Epithelial cell of esophagus (primary cell): Measurements from ENCODE around the gene CHGA.
A peak's percentile ranks its signal among the peaks of the same experiment; 100 is the strongest.

Source experiments
- DNase-seq: peaks from one replicate; pipeline ENCODE4 v3.0.0; 2010; ENCODE audit warnings: low read depth
- H3K4me3 ChIP-seq: 2 replicates; pipeline ENCODE4 v1.5.1; 2011; ENCODE audit warnings: mild to moderate bottlenecking, low read length, control low read depth
- TF ChIP-seq, protein P1 (sequence below): IDR thresholded peaks from 2 replicates; pipeline ENCODE4 v1.5.1; 2011; ENCODE audit warnings: low read depth, mild to moderate bottlenecking, low read length, control low read depth, inconsistent platforms; ENCODE audit not compliant: insufficient read depth; ENCODE audit errors: missing control alignments

Gene CHGA

DNA sequence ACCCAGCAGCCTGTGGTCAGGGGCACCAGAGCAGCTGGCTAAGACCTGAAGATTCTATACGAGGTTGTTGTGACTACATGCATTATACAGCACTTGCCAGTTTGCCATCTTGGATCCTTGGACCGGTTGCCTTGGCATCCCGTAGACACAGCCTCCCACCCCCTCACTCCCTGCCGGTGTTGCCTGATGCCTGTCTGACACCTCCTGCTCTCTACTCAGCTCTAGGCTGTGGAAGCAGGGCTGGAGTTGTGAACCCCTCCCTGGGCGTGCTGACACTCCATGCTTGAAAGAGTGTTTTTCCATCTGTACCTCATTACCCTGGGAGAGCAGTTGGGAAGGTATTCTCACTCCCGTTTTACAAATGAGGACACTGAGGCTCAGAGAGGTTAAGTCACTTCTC is 2.5 kb downstream of the CHGA start:
- TF ChIP-seq, protein P1, sequence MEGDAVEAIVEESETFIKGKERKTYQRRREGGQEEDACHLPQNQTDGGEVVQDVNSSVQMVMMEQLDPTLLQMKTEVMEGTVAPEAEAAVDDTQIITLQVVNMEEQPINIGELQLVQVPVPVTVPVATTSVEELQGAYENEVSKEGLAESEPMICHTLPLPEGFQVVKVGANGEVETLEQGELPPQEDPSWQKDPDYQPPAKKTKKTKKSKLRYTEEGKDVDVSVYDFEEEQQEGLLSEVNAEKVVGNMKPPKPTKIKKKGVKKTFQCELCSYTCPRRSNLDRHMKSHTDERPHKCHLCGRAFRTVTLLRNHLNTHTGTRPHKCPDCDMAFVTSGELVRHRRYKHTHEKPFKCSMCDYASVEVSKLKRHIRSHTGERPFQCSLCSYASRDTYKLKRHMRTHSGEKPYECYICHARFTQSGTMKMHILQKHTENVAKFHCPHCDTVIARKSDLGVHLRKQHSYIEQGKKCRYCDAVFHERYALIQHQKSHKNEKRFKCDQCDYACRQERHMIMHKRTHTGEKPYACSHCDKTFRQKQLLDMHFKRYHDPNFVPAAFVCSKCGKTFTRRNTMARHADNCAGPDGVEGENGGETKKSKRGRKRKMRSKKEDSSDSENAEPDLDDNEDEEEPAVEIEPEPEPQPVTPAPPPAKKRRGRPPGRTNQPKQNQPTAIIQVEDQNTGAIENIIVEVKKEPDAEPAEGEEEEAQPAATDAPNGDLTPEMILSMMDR: no peak
- no peak overlapping the region for H3K4me3 ChIP-seq
- no peak for DNase-seq

DNA sequence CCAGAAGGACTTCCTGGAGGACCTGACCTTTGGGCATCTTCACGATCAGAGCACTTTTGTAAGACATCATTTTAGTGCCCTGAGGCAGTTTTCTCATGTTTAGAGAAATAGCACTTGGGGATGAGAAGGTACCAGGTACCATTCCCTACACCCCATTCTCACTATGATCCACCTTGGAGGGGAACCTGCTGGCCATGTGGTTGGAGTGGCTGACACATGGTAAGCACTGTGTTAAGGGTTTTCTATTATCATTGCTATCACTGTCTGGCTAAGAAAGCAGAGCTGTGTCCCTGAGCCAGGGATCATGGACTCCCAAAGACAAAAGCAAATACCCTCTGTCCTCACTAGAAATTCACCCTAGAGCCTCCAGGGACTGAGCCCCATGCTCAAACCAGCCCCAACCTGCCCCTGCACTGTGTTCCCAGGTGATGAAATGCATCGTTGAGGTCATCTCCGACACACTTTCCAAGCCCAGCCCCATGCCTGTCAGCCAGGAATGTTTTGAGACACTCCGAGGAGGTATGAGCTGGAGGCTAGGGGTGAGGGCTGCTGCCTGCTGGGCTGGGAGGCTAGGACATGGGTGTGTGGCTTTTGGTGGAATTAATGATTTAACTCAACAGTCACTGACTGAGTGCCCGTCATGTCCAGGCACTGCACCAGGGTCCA is 3.4 kb downstream of the CHGA start:
- no peak overlapping the region for H3K4me3 ChIP-seq
- DNase-seq: peak; percentile 98
- TF ChIP-seq, protein P1: peak; percentile 7

DNA sequence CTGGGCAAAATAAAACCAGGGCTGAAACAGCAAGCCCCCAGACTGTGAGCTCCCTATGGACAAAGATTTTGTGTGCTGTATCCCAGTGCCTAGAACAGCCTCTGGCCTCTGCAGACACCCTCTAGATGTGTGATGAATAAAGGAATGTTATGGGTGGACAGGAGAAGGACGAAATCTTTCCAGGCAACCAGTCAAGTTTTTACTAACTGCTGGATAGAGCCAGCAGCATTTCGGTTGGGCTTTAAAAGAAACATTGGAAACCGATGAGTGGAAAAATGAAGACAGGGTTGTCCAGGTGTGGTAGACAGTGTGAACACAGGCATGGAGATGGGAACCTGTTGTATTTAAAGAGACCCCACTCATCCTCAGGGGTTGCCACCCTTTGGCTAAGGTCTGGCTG is 4.0 kb downstream of the CHGA start:
- no peak overlapping the region for H3K4me3 ChIP-seq
- TF ChIP-seq, protein P1: no peak
- DNase-seq: peak; percentile 33

DNA sequence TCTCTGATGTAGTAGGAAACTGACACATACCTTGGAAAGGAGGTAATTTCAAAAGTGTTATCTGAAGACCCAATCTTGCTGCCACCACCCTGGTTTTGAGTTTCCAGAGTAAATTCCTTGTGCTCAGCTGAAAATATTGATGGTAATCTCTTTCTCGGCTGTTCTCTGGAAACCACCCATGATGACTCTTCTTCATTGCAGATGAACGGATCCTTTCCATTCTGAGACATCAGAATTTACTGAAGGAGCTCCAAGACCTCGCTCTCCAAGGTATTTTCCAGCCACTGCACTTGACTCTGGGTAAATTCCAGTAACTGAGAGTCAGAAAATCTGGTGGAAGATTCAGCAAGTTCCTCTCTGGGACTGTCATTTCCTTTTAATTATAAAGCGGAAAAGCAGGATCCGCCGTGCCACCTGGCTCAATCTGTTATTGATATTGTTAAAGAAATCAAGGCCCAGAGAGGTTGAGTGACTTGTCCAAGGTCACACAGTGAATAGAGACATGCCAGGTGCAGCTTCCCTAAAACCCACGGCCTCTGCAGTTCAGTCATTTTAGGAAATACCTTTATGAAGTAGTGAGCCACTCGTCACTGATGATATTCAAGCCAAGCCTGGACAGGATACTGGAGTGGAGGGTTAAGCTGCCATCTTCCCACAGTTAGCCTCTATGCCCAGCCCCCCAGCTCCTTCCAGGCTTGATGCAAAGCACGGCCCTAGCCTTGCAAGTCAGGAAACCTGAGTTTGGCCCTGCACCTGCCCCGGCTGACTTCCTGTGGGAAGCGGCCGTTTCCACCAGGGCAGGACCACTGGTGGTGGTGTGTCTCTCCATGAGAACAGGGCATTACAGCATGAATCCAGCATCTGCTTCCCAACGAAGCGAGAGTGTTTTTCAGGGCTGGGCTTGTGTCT is 4.7 kb downstream of the CHGA start:
- TF ChIP-seq, protein P1: no peak
- H3K4me3 ChIP-seq: no peak overlapping the region
- peak; percentile 58 for DNase-seq

DNA sequence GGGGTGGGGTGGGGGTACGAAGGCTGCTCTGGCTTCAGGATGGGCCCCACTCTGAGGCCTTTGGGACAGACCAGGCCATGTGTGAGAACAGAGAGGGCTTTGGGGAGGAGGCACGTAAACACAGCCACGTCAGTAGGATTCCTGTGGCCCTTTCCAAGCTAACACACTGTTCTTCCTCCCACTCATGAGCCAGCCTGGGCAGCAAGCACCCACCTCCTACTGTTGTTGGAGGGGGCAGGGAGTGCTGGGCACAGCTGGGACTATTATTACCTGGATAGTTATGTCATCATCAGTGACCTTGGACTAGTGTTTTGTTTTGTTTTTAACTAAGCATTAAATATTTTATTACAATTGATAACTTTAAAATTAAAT is 5.3 kb downstream of the CHGA start:
- DNase-seq: peak; percentile 31
- no peak overlapping the region for H3K4me3 ChIP-seq
- TF ChIP-seq, protein P1: no peak

DNA sequence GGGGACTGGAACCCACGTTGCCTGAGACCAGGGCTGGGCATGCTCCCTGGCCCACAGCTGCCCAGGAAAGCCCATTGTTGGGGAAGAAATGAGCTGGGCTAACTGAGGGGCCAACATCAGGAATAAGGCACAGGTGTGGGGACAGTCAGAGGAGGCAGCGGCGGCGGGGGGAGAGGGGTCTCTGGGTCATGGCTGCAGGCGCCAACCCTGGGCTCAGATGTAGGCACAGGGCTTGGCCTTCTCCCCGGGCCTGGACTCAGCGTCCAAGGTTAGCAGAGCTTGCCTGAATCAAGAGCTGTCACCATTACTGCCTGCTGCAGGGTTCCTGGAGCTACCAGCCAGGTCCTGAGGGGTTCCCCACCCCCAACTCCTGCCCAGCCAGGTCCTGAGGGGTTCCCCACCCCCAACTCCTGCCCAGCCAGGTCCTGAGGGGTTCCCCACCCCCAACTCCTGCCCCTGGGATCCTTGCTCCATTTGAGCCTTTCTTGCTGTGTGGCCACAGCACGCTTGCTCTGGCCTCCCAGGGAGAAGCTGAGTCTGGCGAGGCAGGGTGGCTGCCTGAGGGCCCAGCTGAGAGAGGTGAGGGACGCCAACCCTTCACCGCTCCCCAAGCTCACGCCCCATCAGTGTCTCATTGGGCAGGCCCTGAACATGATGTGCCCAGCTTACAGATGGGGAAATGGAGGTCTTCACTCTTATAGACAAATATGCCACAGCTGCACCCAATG is 6.2 kb downstream of the CHGA start:
- no peak overlapping the region for H3K4me3 ChIP-seq
- TF ChIP-seq, protein P1: no peak
- DNase-seq: no peak
